Fibroblast of villous mesenchyme (primary cell): Measurements from ENCODE around the gene CDC42EP3. TPM values are rescaled to one million over a fixed set of nuclear protein-coding genes. Genes with fewer than 3 reads are reported as not detected.

Experiments
- DNase-seq: peaks from one replicate; pipeline ENCODE4 v3.0.0-alpha.2; 2010; ENCODE audit warnings: low read depth
- H3K4me3 ChIP-seq: 2 replicates; pipeline ENCODE4 v1.5.1; 2011; ENCODE audit warnings: low read depth, mild to moderate bottlenecking, low read length
- total RNA-seq: library from RNA; depleted of rRNA; stranded (reverse); fragments of >200 nt; gene quantifications from 2 replicates; pipeline ENCODE4 v1.2.3, GENCODE V29; 2012
- TF ChIP-seq, protein P1 (sequence below): IDR thresholded peaks from 2 replicates; pipeline ENCODE4 v1.5.1; 2012; ENCODE audit warnings: low read depth, mild to moderate bottlenecking, low read length; ENCODE audit not compliant: insufficient read depth

The CDC42EP3 gene
- total RNA-seq, 1 donor: 132 TPM

DNA sequence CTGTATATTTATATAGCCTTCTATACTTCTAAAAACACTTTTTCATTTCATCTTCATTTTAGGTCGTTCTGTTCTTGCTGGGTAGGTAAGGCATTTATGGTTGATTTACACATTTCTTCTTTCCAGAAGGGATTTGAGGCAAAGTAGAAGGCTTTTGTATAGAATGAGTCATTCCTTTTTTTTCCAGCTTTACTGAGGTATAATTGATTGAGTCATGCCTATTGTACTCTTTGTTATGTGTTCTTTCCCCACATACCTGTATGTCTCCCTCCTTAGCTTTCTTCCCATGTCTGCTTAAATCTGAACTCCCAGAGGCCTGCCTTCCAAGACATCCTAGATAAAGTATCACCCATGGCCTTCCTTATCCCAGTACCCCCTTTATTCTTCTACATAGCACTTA is 4.8 kb upstream of the CDC42EP3 start:
- no peak for DNase-seq
- TF ChIP-seq, protein P1, sequence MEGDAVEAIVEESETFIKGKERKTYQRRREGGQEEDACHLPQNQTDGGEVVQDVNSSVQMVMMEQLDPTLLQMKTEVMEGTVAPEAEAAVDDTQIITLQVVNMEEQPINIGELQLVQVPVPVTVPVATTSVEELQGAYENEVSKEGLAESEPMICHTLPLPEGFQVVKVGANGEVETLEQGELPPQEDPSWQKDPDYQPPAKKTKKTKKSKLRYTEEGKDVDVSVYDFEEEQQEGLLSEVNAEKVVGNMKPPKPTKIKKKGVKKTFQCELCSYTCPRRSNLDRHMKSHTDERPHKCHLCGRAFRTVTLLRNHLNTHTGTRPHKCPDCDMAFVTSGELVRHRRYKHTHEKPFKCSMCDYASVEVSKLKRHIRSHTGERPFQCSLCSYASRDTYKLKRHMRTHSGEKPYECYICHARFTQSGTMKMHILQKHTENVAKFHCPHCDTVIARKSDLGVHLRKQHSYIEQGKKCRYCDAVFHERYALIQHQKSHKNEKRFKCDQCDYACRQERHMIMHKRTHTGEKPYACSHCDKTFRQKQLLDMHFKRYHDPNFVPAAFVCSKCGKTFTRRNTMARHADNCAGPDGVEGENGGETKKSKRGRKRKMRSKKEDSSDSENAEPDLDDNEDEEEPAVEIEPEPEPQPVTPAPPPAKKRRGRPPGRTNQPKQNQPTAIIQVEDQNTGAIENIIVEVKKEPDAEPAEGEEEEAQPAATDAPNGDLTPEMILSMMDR: no peak
- H3K4me3 ChIP-seq: no peak overlapping the region

DNA sequence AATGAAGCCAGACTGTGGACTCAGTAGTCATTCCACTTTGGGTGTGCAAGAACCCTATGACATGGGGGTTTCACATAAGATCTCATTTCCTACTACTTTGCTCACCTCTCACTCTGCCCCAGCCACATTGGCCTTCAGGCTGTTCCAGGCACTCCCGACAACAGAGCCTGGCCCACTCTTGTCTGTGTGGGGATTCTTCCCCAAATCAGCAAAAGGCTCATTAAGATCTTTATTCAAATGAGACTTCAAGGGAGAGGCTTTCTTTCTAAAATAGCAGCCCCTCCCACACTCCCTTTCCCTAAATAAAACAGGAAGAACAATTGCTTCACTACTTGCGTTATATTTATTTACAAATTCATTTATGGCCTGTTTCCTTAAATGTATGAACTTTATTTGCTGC is 3.5 kb upstream of the CDC42EP3 start:
- DNase-seq: no peak
- no peak overlapping the region for H3K4me3 ChIP-seq
- TF ChIP-seq, protein P1: no peak

DNA sequence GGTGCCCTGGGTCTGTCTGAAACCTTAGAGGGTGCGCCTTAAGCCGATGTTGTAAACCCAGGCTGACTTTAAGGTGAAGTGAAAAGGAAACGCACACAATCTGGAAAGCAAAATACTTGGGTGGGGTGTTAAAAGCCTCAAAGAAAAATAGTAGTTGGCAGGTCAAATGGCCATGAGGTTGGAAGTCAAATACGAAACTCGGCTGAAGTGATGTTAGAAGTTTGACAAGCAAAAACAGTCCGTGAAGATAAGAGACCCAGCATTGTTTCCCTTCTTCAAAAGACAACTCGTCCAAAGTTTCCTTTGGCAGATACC is 1.4 kb upstream of the CDC42EP3 start:
- H3K4me3 ChIP-seq: peak overlapping the region; percentile 93
- no peak for DNase-seq
- TF ChIP-seq, protein P1: no peak

DNA sequence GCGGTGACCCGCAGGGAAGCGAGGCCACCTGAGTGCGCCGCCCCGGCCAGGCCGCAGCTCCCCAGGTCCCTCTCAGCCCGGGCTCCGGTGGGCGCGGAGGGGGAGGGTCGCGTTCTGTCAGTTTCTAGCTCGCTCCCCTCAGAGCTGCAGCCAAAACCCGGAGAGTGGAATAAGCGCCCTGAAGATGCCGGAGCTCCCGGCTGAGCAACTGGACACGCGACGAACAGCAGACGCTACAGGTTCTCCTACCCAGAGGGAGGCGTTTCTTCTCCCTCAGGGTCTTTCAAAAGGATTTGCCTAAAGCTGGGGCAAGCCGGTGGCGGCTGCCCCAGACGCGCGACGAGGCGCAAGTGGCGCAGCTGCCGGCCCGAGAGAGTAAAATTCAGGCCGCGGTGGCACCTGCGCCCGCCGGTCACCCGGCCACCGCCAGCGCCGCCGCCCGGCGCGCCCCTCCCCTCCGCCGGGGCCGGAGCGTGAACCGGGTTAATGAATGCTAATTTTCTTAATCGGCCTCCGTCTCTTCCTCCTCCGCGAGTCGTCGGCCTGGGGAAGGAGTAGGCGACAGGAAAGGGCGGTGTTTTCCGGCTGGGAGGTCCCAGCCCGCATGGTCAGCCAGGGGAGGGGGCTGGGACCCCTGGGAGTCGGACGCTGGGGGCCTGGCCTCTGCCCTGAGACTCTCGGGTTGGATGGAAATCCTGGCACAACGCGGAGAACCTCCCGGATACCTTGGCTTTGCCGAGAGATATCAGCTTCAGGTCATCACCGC is 845 bp upstream of the CDC42EP3 start:
- peak; percentile 89 for DNase-seq
- TF ChIP-seq, protein P1: no peak
- H3K4me3 ChIP-seq: peak overlapping the region; percentile 93

DNA sequence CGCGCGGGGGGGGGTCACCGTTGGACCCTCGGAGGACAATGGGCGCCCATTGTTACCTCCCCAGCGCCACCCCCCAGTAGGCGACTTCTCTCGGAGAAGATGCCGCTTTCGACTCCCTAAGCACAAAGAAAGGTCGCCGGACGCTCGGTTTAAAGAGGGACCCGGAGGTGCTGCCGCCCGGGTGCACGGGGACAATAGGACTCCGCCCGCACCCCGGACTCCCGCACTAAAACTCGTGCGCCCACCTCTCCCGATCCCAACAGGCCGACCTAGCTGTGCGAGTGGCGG is 318 bp upstream of the CDC42EP3 start:
- no peak for DNase-seq
- TF ChIP-seq, protein P1: no peak
- H3K4me3 ChIP-seq: peak overlapping the region; percentile 93

DNA sequence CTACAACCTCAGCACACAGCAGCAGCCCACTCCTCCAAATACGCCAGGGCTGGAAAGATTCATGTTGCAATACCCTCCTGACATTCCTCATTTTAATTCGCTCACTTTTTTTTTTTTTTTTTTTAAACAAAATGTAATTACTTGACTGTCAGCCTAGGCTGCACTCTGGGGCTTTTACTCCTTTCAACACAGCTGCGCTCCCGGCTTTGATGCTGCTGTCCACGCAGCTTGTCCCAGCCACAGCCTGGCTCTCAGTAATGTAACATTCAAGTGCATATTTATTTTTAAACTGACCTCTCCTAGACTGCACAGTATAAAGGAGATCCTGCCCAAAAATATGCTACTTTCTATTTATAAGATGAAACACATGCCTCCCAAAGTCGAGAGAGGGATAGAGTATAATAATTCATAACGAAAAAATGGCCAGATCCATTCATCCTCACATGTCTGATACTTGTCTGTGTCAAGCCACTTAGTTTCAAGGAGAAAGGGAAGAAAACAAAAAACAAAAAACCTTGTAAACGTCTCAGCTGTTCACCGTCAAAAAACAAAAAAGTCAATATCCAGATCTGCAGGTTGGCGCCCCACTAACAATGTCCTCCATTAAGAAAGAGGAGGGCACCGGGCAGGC is 949 bp downstream of the CDC42EP3 start:
- DNase-seq: peak; percentile 44
- TF ChIP-seq, protein P1: no peak

DNA sequence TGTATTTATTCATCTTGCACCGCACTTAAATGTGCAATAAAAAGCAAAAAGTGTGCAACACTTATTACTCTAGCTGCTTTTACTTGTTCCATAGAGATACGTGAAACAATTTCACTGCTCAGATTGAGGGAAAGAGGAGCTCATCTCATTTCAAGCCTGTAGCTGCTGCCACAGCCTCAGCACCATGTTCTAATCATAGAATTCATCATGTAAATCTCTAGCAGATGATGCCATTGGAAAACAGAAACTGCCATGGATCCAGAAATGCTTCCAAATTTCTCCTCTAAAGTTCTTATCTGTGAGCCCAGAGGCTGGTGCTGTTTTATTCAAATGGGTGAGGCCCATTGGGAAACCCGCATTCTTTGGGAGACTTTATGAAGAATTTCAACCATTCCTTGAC is 2.0 kb downstream of the CDC42EP3 start:
- DNase-seq: no peak
- peak overlapping the region; percentile 93 for H3K4me3 ChIP-seq
- TF ChIP-seq, protein P1: no peak

More for the DNA sequence above, 949 bp downstream of the CDC42EP3 start:
- peak overlapping the region; percentile 93 for H3K4me3 ChIP-seq
